ENCODE measurements around the gene IFT172.

The IFT172 gene

GRCh38 chr2:27422958-27423357 lies 66.6 kb downstream of the IFT172 start:
- no peak for DNase-seq (ENCODE audit: low read depth in 2 of 2)

GRCh38 chr2:27421660-27422250 lies 67.8 kb downstream of the IFT172 start:
- no peak for DNase-seq (ENCODE audit: low read depth in 2 of 2)

- DNase-seq (ENCODE audit: low read depth in 2 of 2), result no peak
Observed at GRCh38 chr2:27420996-27421395, 68.5 kb downstream of the IFT172 start.

GRCh38 chr2:27416151-27416550 lies 73.4 kb downstream of the IFT172 start:
- no peak for DNase-seq (ENCODE audit: low read depth in 2 of 2)

- no peak for DNase-seq (ENCODE audit: low read depth in 2 of 2)
Observed at GRCh38 chr2:27412419-27413152, 77.0 kb downstream of the IFT172 start.

GRCh38 chr2:27409321-27410073 lies 80.0 kb downstream of the IFT172 start, which contains the start of gene PPM1G:
PPM1G (minus strand) TSS chr2:27409591; CDS start chr2:27409422, 169 bp downstream.
- peak; percentile 95 to 97 for DNase-seq (ENCODE audit: low read depth in 2 of 2)

GRCh38 chr2:27408601-27409320 lies 80.8 kb downstream of the IFT172 start:
- no peak for DNase-seq (ENCODE audit: low read depth in 2 of 2)

- no peak for DNase-seq (ENCODE audit: low read depth in 2 of 2)
Observed at GRCh38 chr2:27407798-27408491, 81.6 kb downstream of the IFT172 start.

- DNase-seq (ENCODE audit: low read depth in 2 of 2), result no peak
Observed at GRCh38 chr2:27400348-27401135, 89.0 kb downstream of the IFT172 start.

GRCh38 chr2:27398962-27399361 lies 90.6 kb downstream of the IFT172 start:
- DNase-seq (ENCODE audit: low read depth in 2 of 2), result no peak

Data from stimulated activated CD4-positive, alpha-beta T cell treated with anti-CD3 and anti-CD28 coated beads, Interleukin-1b, Interleukin-23, amount 100 ng/mL, for 4 hours (primary cell).